HG02610 (cell line): ENCODE results near the gene CCDC91.
"Not testable (repeated sequence)": the region's sequence is repeated elsewhere in the genome, so short reads cannot be mapped to it uniquely, and the experiment has no call there.

ENCODE experiments used
- ATAC-seq: cut with Tn5 transposase; IDR thresholded peaks from one replicate; pipeline ENCODE4 v1.9.1; 2021; ENCODE audit warnings: mild to moderate bottlenecking, moderate library complexity; ENCODE audit not compliant: unreplicated experiment

CCDC91 gene

DNA sequence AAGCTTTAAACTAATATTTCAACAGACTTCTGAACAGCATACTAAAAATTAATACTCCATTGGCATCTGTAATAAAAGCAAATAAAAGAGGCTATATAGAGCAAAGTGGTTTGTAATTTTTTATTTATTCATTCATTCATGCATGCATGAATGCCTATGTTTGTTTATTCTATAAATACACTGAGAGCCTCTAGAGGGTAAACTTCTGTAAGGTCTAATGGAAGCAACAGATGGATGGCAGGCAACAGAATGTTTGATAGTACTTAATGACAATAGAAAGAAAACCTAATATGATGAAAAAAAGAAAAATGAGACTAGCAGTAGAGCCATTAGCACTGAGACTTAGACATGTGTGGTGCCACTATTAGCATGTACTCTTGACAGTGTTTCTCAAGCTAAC, 253.1 kb downstream of the CCDC91 start:
- ATAC-seq: no peak

DNA sequence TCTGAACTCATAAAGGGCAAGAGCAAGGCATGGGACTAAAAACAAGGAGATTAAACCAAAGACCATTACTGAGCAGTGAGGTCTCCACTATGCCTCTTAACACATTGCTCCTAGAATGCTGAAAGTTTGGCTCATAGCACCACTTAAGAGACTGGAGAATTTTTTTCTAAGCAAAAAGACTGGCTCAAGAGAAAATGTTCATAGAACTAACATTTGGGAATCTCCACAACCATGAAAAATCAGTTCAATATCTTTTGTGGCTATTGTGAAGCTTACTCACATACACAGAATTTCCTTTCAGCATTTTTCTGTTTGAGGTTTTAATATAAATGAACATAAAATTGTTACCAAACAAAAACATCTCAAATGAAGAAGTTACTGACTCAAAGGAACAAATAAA, 255.8 kb downstream of the CCDC91 start:
- ATAC-seq: no peak

DNA sequence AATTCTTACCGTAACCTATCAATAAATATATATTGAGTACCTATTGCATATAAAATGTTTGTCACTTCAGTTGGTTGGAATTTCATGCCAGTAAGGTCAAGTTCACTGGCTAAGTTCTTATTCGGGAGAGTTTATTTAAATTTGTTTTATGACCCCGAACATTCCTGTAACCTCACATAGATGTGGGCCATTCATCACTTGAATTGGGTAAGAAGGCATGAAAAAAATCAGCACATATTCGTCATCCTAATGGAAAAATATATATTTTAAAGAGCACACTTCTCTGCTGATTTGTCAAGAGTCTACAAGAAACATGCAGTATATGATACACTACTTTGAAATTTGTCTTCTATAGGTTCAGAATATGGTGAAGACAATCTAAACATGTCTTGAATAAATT, 263.4 kb downstream of the CCDC91 start:
- ATAC-seq: no peak

DNA sequence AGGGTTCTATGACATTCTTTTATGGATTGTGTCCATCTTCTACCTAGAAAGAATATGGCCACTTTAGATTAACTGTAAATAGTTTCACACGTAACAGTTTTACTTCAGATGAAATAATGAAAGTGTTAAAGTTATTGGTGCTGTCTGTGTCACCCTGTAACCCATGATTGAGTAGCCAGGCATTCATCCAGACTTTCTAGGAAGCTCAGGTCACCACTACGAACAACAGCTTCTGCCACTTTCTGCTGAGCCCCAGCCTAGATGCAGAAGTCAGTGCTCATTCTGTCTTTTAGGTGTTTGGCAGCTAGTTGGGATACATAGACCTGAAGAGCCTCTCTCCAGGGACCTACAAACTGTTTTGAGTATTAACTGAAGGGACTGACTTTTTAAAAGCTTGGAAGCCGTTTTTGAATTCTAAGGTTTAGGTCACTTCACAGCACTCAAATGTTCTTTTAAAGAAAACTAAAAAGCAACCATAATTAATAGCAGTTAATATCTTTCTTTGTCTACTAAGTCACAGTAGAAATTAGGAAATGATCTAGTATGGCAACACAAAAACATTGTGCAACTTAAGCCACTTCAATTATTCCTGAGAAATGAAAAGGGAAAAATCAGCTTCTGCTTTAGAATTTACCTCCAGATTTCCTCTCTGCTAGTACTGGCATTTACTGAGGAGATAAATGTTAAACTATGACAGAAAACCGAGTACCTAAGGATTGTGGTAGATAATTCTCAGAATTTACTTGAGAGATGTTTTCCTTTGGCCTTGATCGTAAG, 266.9 kb downstream of the CCDC91 start:
- ATAC-seq: no peak

DNA sequence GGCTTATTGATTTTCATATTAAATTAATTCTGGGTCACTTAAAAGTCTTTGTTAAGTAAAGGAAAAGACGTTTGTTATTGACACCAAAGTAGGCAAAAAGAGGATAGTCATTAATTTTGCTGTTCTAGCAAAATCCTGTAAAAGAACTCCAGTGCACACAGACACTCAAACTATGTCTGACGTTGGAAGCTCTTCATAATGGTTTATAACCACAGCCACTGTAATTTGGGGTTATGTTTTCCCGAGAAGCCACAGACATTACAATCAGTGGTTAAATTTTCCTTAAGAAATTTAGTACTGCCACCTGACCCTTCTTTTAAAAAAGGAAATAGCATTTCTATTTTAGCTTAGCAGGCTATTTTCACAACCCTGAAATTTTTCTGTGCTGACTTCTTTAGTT, 267.5 kb downstream of the CCDC91 start:
- ATAC-seq: no peak

DNA sequence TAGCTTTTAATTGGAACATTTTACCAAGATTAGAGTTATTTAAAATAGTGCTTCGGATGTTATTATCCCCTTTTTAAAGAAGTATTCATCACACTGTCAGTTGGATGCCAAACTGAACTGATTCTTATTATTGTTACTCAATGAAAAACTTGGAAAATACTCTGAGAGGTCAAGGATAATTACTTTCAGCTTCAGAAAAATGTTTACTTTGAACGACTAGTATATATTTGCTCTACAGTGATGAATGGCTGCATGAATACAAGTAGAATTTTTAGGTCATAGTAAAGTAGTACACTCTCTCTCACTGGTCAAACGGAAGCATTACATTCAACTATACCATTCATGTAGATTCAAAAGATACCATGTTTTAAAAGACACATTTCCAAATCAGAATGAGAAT, 269.2 kb downstream of the CCDC91 start:
- no peak for ATAC-seq

DNA sequence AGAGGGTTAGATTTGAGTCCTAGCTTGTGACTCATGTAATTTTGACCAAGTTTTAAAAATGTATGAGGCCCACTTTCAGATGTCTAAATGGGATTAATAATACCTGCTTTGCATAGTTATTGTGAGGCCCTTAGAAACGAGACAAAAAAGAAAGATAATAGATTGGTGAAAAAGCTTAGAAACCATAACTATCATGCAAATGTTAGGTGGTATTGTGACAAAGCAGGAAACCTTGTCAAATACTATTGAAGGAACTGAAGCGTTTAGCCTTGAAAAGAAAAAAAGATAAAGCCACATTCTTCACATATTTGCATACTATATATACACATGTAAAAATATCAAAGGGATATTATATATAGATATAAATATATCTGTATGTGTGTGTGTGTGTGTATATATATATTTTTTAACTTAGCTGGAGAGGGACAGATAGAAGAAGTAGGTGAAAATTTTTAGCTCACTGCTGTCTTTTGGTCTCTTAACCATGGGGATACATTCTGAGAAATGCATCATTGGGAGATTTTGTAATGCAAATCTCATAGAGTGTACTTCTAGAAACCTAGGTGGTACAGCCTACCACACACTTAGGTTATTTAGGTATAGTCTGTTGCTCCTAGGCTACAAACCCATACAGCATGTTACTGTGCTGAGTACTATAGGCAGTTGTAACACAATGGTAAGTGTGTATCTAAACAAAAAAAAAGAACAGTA, 270.3 kb downstream of the CCDC91 start:
- ATAC-seq: peak; percentile 71

DNA sequence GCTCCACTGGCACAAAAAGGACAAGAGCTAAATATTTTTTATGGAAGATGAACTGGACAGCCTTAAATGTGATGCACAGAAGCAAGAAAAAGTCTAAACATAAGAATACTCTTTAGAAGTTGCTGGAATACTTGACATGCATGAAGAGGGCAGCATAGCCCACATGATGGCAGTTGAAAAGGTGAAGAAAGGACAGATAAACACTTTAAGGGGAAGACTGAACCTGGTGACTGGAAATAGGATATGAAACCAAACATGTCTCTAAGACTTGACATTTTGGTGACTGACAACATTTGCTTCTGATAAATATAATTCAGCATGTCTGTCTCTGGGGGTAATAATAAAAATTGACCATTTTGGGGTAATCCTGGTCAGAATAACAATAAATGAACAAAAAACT, 273.1 kb downstream of the CCDC91 start:
- no peak for ATAC-seq

DNA sequence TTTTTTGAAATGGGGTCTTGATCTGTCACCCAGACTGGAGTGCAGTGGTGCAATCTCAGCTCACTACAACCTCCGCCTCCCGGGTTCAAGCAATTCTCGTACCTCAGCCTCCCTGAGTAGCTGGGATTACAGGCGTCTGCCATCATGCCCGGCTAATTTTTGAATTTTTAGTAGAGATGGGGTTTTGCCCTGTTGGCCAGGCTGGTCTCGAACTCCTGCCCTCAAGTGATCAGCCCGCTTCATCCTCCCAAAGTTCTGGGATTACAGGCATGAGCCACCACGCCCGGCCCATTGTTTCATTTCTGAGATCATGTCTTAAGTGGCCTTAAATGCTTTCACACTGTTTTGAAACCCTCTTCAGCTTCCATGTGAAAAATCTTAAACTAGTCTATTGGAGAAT, 281.5 kb downstream of the CCDC91 start:
- not testable (repeated sequence) for ATAC-seq

DNA sequence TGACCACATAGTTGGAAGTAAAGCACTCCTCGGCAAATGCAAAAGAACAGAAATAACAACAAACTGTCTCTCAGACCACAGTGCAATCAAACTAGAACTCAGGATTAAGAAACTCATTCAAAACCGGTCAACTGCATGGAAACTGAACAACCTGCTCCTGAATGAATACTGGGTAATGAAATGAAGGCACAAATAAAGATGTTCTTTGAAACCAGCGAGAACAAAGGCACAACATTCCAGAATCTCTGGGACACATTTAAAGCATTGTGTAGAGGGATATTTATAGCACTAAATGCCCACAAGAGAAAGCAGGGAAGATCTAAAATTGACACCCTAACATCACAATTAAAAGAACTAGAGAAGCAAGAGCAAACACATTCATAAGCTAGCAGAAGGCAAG, 285.9 kb downstream of the CCDC91 start:
- not testable (repeated sequence) for ATAC-seq

DNA sequence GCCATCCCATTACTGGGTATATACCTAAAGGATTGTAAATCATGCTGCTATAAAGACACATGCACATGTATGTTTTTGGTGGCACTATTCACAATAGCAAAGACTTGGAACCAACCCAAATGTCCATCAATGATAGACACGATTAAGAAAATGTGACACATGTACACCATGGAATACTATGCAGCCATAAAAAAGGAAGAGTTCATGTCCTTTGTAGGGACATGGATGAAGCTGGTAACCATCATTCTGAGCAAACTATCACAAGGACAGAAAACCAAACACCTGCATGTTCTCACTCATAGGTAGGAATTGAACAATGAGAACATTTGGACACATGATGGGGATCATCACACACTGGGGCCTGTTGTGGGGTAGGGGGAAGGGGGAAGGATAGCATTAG, 288.8 kb downstream of the CCDC91 start:
- ATAC-seq: not testable (repeated sequence)

DNA sequence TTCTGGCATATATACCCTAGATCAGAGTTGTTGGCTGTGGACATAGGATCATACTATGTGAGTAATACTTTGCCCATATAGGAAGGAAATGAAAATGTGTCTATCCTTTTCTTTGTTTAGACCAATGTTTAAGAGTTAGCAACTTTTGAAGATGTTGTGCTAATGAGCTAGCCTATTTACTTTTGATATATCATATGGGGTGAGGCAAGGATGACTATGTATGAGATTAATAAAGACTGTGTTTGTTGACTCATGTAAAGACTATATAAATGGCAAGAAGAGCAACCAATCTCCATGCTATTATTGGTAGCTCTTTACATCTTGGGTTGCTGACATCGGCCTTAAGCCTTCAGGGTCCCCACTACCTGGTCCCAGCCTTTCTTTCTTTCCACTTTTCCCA, 289.4 kb downstream of the CCDC91 start:
- ATAC-seq: no peak

DNA sequence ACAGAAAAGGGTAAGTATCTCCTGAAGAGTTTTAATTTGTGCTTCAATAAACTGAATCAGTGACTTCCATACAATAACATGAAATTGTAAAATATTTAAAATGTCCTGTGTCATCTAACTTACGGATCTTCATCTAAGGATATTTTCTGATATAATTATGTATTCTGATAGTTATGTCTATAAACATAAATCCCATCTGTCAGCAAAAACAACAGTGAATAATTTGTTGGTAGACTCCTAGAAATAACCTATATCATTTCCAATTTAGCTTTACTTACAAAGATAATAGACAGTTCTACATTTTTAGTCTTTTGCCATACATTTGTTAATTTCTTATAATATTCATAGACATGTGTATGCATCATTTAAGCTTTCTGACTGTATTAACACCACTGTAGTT, 293.9 kb downstream of the CCDC91 start:
- no peak for ATAC-seq

DNA sequence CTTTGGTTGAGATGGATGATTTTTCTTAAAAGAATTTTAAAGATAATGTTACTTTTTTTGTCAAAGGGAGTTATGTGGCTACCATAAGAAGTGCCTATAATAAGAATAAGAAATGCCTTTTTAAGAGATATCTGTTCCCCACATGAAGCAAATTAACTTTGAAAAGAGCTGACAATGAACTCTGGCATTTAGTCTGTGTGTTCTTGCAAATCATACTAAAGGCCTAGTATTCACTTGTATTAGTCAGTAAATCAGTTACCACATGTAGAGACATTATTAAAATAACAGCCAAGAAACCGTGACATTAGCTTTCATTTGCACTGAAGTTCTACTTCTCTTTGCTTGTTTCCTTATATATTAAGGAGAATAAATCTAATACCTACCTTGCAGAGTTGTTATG, 296.3 kb downstream of the CCDC91 start:
- ATAC-seq: no peak

DNA sequence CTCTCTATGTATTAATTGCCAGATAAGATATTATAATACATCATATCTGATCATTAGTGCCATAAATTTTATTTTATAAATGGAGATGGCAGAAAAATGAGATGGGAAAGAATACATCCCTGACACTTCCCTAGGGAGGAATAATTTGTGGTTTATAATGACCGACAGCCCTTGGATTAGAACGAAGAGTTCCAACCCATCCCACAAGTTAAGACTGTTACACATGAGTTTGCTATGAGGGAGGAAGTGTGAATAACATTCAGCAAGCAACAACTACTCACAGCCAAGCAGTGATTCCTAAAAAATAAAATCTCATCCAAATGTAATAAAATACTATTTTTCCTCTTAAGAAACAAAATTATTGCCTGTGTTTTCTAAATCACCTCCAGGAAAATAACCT, 299.0 kb downstream of the CCDC91 start:
- no peak for ATAC-seq

DNA sequence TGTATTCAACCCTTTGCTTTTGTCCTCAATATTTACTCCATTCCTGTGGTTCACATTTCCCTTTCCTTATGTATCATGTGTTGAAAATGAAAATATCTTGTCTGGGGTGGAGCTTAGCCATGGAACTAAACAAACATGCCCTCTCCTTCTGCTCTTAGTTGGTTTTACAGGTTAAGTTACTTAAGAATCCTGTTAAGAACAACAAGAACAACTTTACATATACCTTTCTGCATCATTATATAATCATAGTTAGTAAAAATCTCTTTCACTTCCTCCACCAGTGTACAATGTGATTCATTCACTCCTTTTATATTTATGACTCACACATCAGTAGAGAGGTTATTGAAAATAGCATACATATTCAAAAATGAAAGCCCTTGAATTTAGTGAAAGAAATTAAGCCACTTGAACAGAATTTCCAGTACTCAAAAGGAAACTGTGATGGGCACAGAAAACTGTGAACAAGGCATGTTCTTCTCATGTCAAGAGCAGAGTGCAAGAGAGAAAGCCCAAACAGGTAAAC, 307.7 kb downstream of the CCDC91 start:
- peak; percentile 98 for ATAC-seq

DNA sequence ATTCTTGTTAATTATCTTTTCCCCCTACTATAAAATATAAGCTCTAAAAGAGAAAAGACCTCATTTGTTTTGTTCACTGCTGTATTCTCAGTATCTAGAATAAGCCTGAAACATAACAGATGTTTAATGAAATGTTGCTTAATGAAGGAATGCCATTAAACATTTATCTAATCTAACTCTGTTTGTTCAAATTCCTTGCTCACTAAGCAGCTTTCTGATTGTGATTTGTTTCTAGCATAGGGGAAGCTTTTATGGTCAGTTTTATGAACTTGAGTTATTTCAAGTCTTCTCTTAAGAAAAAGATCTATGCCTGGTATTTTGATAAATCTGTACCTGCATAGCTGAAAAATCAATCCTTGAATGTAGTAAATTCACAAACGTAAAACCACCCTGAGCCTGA, 308.6 kb downstream of the CCDC91 start:
- no peak for ATAC-seq

DNA sequence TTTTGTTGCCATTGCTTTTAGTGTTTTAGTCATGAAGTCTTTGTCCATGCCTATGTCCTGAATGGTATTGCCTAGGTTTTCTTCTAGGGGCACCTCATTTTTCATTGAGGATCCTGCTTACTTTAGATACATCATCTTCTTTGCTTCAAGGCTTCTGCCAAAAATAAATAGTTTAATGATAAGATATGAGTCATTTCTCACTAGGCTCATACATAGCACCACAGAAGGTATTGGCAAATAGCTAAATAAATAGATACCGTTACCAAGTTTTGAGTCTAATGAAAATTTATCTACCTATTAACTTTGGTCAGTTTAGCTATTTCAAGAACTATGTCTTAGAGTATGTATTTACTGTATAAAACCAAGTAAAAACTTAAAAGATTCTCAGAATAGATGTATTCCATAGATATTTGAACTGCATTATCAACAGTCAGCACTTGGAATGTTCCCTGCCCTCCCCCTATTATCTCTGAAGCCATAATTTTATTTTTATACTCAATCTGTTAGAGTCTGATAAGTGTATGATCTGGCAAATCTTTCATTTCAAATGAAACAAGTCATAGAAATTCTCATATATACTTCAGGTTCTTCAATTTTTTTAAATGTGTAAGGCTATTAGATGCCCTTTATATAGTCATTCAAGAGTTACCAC, 310.2 kb downstream of the CCDC91 start:
- no peak for ATAC-seq

DNA sequence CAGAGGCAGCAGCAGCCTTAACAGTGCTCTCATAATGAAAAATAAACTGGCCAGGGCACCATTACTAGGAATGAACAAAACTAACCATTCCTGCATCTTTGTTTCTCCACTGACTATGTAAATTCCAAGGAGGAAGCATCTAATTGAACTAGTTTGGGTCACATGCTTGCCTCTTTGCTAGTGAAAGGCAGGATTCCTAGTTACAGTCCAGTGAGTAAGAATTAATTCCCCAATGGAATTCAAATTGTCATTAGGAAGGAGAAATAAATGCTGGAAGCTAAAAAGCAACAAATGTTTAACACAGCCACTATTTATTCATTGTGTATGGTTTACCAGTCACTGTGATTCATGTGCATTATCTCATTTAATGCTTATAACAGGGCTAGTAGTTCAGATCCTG, 316.0 kb downstream of the CCDC91 start:
- ATAC-seq: no peak

DNA sequence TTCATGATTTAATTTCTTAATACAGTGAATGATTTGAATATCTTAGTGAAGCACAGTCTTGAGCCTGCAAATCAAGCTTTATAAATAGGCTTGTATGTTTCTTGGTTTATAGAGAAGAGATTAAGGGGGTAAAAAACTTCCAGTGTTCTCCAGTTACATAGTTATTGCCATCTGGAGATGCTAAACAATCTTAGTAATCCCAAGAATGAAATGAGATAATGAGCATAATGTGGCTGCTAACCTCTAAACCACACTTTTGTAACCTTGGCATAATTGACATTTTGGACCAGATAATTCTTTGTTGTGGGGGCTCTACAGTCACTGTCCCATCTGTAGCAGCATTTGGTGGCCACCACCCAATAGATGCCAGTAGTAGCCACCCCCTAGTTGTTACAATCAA, 316.8 kb downstream of the CCDC91 start:
- ATAC-seq: no peak

DNA sequence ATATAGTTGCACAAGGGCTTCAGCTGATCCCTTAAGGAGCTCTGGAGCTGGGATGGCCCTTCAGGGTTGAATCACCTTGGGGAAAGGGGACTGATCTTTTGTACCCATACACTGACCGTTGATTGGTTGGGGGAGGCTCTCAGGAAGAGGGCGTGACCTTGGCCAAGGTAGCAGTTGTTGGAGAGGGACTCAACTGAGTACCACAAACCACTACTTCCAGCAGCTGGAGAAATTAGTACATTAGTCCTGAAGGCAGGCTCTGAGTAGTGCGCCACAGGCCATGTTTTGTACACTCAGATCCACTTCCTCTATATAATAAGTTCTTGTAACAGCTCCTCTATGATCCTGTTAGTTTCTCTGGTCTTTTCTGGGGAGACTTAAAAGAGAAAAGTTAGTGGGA, 317.6 kb downstream of the CCDC91 start:
- no peak for ATAC-seq

DNA sequence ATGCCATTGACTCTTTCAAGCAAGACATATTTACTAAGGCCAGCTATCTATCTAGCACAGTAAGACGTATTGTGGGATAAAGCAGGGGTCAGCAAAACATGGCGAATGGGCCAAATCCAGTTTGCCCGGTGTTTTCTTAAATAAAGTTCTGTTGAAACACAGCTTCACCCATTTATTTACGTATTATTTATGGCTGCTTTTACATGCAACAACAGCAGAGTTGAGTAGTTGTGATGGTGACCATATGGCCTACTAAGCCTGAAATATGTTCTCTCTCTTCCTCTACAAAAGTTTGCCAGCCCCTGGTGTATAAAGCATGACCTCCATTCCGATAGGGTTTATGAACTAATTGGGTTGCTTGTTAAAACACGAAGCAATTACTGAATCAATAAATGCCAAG, 322.1 kb downstream of the CCDC91 start:
- no peak for ATAC-seq
